ENCODE results near the gene NIP7.
"Not testable (repeated sequence)": the region's sequence is repeated elsewhere in the genome, so short reads cannot be mapped to it uniquely, and the experiment has no call there.

NIP7 gene

DNA sequence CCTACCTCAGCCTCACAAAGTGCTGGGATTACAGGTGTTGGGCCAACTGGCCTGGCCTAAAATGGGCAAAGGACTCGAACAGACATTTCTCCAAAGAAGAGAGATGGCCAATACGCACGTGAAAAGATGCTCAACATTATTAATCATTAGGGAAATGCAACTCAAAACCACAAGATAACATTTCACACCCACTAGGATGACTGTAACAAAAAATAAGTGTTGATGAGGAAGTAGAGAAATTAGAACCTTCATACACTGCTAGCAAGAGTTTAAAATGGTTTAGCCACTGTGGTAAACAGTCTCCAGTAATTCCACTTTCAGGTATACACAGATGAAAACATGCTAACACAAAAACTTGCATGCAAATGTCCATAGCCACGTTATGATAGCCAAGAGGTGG, 6.4 kb downstream of the NIP7 start:
- DNase-seq (ENCODE audit: low read depth in 2 of 2): no peak

- no peak for DNase-seq (ENCODE audit: low read depth in 2 of 2)
Measured at GRCh38 chr16:69346683-69347082, 7.1 kb downstream of the NIP7 start.

- DNase-seq (ENCODE audit: low read depth in 2 of 2): no peak
Measured at GRCh38 chr16:69348222-69348621, 8.7 kb downstream of the NIP7 start.

DNA sequence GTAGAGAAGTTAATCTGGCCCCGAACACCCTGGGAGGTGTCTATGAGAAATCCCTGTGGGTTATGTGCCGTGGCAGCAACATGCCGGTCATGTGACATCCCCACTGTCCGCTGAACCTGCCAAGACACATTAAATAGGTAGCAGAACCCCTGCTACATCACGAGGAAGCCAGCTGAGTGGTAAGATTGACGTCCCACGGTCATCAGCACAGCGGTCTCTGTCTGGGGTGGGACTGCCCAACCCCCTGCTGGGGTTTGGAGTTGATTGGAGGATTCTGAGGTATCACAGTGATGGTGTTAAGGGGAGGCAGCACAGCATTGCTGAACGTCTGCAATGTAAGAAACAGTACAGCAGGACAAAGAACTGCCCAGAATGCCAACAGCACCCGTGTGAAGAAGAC, 10.0 kb downstream of the NIP7 start:
- no peak for DNase-seq (ENCODE audit: low read depth in 2 of 2)

GRCh38 chr16:69350536-69351133, 11.1 kb downstream of the NIP7 start:
- DNase-seq (ENCODE audit: low read depth in 2 of 2): no peak

DNA sequence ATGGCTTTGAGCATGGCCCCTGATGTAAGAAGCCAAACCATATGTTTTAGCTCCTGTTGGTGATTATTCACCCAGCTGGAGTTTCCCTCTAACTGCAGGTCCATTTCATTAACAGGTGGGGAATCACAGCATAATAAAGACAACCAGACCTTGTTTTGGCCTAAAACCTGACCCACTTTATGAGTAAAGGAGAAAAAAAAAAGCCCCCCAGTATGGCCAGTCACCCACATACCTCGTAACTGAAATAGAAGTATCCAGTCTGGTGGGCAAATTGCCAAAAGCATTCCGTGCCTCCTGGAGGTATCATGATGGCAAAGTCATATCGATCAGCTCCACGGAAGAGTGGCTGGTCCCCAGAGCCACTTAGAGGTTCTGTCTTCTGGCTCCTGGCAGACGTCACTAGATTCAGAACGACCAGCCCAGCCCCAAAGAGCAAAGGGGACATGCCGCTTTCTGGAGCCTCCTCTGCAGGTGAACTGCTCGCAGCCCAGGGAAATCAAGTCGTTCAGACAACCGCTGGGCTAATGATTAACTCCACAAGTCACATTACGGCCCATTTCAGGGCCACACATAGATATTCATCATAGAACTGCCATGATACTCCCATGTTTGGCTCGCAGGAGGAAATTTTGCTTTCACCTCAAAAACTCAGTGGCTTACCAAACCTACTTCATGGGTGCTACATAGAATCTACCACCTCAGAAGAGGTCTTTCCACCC, 11.9 kb downstream of the NIP7 start, which contains the start of gene TMED6:
Gene TMED6, minus strand, starts transcription at position 478 of the 719 bp plus-strand sequence. Its CDS starts 33 bp downstream, at position 445.
- DNase-seq (ENCODE audit: low read depth in 2 of 2): no peak

- not testable (repeated sequence) for DNase-seq (ENCODE audit: low read depth in 2 of 2)
Measured at GRCh38 chr16:69360070-69360469, 20.5 kb downstream of the NIP7 start.

GRCh38 chr16:69363281-69363717, 23.7 kb downstream of the NIP7 start:
- DNase-seq (ENCODE audit: low read depth in 2 of 2): no peak

DNA sequence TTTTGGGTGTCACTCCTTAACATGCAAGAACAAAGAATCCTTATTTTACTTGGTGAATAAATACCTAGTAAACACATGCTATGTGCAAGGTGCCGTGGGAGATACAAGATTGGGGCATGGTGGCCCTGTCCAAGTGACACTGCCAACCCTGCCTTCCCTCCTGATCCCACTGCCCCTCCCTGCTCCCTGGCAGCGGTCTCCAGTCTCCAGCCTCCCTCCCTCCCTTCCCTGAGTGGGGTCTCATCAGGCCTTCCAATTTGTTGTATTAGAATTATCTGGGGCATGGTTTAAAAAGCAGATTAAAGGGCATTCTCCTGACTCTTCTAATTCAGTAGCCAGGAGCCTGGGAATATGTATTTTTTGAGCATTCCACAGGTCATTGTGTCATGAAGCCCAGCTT, 24.5 kb downstream of the NIP7 start:
- no peak for DNase-seq (ENCODE audit: low read depth in 2 of 2)

GRCh38 chr16:69365901-69366300, 26.3 kb downstream of the NIP7 start:
- no peak for DNase-seq (ENCODE audit: low read depth in 2 of 2)

- DNase-seq (ENCODE audit: low read depth in 2 of 2): no peak
Measured at GRCh38 chr16:69366431-69366830, 26.9 kb downstream of the NIP7 start.

DNA sequence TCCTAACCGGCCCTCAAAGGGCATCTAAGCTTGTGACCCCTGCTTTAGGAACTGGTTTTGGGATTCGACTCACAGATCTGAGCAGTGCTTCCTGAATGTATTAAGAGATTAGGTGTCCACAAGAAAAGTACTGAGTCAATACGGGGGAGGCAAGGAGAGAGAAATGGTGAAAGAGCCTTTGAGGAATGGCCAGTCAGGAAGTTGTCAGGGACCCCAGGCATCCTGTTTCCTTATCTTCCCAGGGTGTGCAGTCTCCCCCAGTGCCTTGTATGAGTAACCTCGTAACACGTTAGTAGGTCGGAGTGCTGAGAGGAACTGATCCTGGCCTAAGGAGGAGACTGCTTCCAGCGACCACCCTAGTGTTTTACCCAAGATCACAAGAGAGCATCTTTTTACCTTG, 28.4 kb downstream of the NIP7 start:
- DNase-seq (ENCODE audit: low read depth in 2 of 2): no peak

- DNase-seq (ENCODE audit: low read depth in 2 of 2): no peak
Measured at GRCh38 chr16:69368866-69369265, 29.3 kb downstream of the NIP7 start.

GRCh38 chr16:69371564-69371963, 32.0 kb downstream of the NIP7 start:
- DNase-seq (ENCODE audit: low read depth in 2 of 2): no peak

DNA sequence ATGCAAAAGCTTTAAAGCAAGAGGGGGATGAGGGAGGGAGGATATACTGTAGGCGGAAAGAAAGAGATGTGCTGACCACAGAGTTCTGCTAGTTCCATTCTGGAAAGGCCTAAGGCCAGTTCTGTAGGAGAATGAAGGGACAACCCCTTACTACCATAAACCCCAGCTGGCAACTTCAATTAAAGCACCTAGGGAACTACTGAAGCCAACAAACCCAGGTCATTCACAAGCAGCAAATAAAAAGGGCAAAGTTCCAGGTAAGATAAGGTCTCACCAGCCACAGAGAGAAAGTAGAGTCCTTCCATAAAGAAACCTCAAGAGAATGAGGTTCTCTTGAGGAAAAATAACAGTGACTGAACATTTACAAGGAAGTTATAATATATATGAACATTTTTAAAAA, 33.4 kb downstream of the NIP7 start:
- DNase-seq (ENCODE audit: low read depth in 2 of 2): no peak

DNA sequence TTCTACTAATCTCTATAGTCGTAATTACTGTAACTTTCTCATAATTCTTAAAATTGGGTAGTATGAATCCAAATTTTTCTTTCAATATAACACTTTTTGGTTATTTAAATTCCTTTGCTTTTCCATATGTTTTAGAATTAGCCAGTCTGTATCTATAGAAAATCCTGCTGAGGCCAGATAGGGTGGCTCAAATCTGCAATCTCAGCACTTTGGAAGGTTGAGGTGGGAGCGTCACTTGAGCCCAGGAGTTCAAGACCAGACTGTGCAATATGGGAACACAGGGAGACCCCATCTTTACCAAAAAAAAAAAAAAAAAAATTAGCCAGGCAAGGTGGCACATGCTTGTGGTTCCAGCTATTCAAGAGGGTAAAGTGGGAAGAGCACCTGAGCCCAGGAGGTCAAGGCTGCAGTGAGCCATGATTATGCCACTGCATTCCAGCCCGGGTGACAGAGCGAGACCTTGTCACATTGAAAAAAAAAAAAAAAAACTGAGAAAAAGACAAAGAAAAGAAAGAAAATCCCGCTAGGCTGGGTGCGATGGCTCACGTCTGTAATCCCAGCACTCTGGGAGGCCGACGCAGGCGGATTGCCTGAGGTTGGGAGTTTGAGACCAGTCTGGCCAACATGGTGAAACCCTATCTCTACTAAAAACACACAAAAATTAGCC, 37.0 kb downstream of the NIP7 start:
- DNase-seq (ENCODE audit: low read depth in 2 of 2): no peak

DNA sequence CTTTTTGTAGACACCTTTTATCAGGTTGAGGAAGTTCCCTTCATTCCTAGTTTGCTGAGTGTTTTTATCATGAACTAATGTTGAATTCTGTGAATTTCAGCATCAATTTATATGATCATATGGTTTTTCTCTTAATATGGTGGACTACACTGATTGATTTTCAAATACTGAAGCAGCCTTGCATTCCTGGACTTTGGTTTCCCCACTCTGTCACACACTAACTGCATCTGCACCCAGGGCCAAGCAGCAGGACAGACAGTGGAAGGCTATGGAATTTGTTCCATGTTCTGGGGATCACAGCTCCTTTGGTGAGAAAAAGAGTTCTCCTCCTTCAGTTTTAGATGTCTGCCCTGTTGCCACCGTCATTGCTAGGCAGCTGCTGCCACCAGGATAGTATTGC, 38.5 kb downstream of the NIP7 start:
- no peak for DNase-seq (ENCODE audit: low read depth in 2 of 2)

DNA sequence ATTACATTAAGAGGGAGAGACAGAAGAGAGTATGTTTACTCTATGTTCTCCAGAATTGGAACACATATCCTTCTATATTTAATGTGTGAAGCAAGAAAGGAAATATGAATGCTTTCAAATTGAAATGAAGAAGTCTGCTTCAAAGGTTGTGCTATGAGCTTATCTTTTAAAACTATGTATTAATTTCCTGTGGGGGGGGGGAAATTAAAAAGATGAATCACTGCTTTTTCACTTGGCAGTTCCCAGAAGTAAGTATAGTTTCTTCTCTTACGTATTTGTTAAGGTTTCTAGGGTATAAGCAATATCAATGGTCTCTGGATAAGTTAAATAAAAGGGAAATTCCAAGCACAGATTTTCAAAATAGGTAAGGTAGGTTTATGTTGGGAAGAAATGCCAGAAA, 39.2 kb downstream of the NIP7 start:
- no peak for DNase-seq (ENCODE audit: low read depth in 2 of 2)

- no peak for DNase-seq (ENCODE audit: low read depth in 2 of 2)
Measured at GRCh38 chr16:69381231-69381630, 41.7 kb downstream of the NIP7 start.

DNA sequence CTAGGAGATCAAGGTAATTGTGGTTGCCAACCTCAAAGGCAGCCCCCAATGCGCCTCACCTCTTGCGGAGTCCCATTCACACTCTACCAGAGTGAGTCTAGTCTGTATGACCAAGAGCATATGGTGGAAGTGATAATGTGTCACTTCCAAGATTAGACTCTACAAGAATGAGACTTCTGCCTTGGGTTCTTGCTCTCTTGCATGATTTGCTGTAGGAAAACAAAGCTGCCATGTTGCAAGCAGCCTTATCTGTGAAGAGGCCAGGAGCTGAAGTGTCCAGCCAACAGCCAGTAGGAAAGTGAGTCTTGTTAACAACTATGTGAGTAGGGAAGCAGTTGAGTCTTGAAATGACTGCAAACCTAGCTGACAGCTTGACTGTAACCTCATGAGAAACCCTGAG, 42.8 kb downstream of the NIP7 start:
- no peak for DNase-seq (ENCODE audit: low read depth in 2 of 2)

DNA sequence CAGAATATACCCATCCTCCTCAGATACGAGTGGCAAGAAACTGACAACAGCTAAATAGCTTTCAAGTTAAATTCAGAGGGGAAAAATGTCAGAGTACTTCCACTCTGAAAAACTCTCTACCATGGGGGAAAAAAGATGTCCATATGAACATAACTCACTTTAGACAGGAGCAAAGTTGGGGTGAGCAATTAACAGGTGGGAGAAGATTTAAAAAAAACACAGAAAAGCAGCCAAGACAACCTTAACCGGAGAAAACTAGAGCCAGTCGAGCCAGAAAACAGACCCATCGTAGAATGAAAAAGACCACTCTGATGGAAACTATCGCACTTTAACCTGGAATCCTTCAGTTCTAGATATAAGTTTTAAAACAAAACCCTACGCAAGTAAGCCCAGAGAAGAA, 45.4 kb downstream of the NIP7 start:
- DNase-seq (ENCODE audit: low read depth in 2 of 2): no peak

DNA sequence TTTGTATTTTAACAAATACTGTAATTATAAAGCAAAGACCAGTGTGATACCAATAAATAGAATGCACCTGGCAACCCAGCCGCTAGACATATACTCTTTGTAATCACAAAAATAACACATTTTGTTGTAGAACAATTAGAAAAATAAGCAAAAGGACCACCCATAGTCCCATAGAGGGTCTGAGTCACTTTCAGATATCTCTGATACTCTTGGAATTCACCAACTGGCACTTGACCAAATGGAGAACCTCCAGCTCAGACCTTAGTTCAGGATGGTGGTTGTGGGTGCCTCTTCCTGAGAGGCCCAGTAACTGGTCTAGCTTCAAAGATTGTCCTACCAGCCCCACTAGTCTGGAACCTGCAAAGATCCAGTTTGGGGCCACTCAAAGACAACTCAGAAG, 47.0 kb downstream of the NIP7 start:
- DNase-seq (ENCODE audit: low read depth in 2 of 2): no peak

All from activated CD8-positive, alpha-beta memory T cell treated with anti-CD3 and anti-CD28 coated beads for 4 hours (primary cell).